ENCODE results near the gene SEZ6L.

Gene SEZ6L

DNA sequence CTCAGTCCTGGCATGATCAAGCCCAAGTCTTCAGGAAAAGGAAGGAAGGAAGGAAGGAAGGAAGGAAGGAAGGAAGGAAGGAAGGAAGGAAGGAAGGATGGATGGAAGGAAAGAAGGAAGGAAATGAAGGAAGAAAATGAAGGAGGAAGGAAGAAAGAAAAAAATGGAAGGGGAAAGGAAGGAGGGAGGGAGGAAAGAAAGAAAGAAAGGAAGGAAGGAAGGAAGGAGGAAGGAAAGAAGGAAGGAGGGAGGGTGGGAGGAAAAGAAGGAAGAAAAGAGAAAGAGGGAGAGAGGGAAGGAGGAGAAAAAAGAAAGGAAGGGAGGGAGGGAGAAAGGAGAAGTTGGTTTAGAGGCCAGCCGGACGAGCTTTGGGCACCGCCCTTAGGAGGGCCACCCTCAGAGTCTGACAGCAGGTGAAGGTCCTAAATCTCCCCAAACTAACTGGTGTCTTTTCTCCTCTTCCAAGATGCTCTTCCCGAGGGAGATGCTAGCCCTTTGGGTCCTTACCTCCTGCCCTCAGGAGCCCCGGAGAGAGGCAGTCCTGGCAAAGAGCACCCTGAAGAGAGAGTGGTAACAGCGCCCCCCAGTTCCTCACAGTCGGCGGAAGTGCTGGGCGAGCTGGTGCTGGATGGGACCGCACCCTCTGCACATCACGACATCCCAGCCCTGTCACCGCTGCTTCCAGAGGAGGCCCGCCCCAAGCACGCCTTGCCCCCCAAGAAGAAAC, 122.8 kb downstream of the SEZ6L start:
- no peaks in the 10 kb centered on the region for H3K4me1 ChIP-seq (ENCODE audit: control insufficient read depth, insufficient read depth, low read length)
- WGBS (ENCODE audit: insufficient coverage, insufficient read length), result no CpG with 5 or more reads among the region's 14 CpGs
- H3K27ac ChIP-seq (ENCODE audit: low read length), result no peak overlapping the region
- H3K9me3 ChIP-seq (ENCODE audit: control insufficient read depth, insufficient read depth, low read length), result no peaks in the 10 kb centered on the region
- no peak overlapping the region for H3K4me3 ChIP-seq (ENCODE audit: low read length)
- no peaks in the 10 kb centered on the region for H3K27me3 ChIP-seq (ENCODE audit: control insufficient read depth, insufficient read depth, low read length)
- no peak for DNase-seq (ENCODE audit: low read depth, low spot score)
- H3K36me3 ChIP-seq (ENCODE audit: control insufficient read depth, insufficient read depth, low read length), result no peaks in the 10 kb centered on the region

DNA sequence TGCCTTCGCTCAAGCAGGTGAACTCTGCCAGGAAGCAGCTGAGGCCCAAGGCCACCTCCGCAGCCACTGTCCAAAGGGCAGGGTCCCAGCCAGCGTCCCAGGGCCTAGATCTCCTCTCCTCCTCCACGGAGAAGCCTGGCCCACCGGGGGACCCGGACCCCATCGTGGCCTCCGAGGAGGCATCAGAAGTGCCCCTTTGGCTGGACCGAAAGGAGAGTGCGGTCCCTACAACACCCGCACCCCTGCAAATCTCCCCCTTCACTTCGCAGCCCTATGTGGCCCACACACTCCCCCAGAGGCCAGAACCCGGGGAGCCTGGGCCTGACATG, 123.4 kb downstream of the SEZ6L start:
- Histone ChIP-seq H3K27ac (ENCODE audit: low read length) (no peak overlapping the region), H3K9me3 (ENCODE audit: control insufficient read depth, insufficient read depth, low read length) (no peaks in the 10 kb centered on the region), H3K4me1 (ENCODE audit: control insufficient read depth, insufficient read depth, low read length) (no peaks in the 10 kb centered on the region), H3K4me3 (ENCODE audit: low read length) (no peak overlapping the region), H3K27me3 (ENCODE audit: control insufficient read depth, insufficient read depth, low read length) (no peaks in the 10 kb centered on the region), H3K36me3 (ENCODE audit: control insufficient read depth, insufficient read depth, low read length) (no peaks in the 10 kb centered on the region)
- DNase-seq (ENCODE audit: low read depth, low spot score), result no peak
- WGBS (ENCODE audit: insufficient coverage, insufficient read length), result no CpG with 5 or more reads among the region's 13 CpGs

GRCh38 chr22:26295563-26296126, 126.4 kb downstream of the SEZ6L start:
- WGBS (ENCODE audit: insufficient coverage, insufficient read length), result no CpG with 5 or more reads among the region's 3 CpGs
- no peak for DNase-seq (ENCODE audit: low read depth, low spot score)
- Histone ChIP-seq H3K27me3 (ENCODE audit: control insufficient read depth, insufficient read depth, low read length) (no peaks in the 10 kb centered on the region), H3K27ac (ENCODE audit: low read length) (no peak overlapping the region), H3K36me3 (ENCODE audit: control insufficient read depth, insufficient read depth, low read length) (no peaks in the 10 kb centered on the region), H3K4me1 (ENCODE audit: control insufficient read depth, insufficient read depth, low read length) (no peaks in the 10 kb centered on the region), H3K9me3 (ENCODE audit: control insufficient read depth, insufficient read depth, low read length) (no peaks in the 10 kb centered on the region), H3K4me3 (ENCODE audit: low read length) (no peak overlapping the region)

GRCh38 chr22:26298605-26299310, 129.5 kb downstream of the SEZ6L start:
- Histone ChIP-seq H3K4me1 (ENCODE audit: control insufficient read depth, insufficient read depth, low read length) (no peaks in the 10 kb centered on the region), H3K27me3 (ENCODE audit: control insufficient read depth, insufficient read depth, low read length) (no peaks in the 10 kb centered on the region), H3K4me3 (ENCODE audit: low read length) (no peak overlapping the region; the same call in 1 of the 2 replicates), H3K36me3 (ENCODE audit: control insufficient read depth, insufficient read depth, low read length) (no peaks in the 10 kb centered on the region), H3K27ac (ENCODE audit: low read length) (no peak overlapping the region), H3K9me3 (ENCODE audit: control insufficient read depth, insufficient read depth, low read length) (no peaks in the 10 kb centered on the region)
- DNase-seq (ENCODE audit: low read depth, low spot score), result no peak
- WGBS (ENCODE audit: insufficient coverage, insufficient read length), result no CpG with 5 or more reads among the region's 9 CpGs

GRCh38 chr22:26302726-26303125, 133.5 kb downstream of the SEZ6L start:
- H3K27me3 ChIP-seq (ENCODE audit: control insufficient read depth, insufficient read depth, low read length), result no peaks in the 10 kb centered on the region
- no peaks in the 10 kb centered on the region for H3K36me3 ChIP-seq (ENCODE audit: control insufficient read depth, insufficient read depth, low read length)
- WGBS (ENCODE audit: insufficient coverage, insufficient read length), result no CpG with 5 or more reads among the region's 4 CpGs
- H3K9me3 ChIP-seq (ENCODE audit: control insufficient read depth, insufficient read depth, low read length), result no peaks in the 10 kb centered on the region
- no peak for DNase-seq (ENCODE audit: low read depth, low spot score)
- no peak overlapping the region for H3K27ac ChIP-seq (ENCODE audit: low read length)
- no peaks in the 10 kb centered on the region for H3K4me1 ChIP-seq (ENCODE audit: control insufficient read depth, insufficient read depth, low read length)
- no peak overlapping the region for H3K4me3 ChIP-seq (ENCODE audit: low read length)

GRCh38 chr22:26303475-26303874, 134.2 kb downstream of the SEZ6L start:
- WGBS (ENCODE audit: insufficient coverage, insufficient read length), result no CpG with 5 or more reads among the region's 4 CpGs
- H3K9me3 ChIP-seq (ENCODE audit: control insufficient read depth, insufficient read depth, low read length), result no peaks in the 10 kb centered on the region
- H3K27me3 ChIP-seq (ENCODE audit: control insufficient read depth, insufficient read depth, low read length), result no peaks in the 10 kb centered on the region
- no peaks in the 10 kb centered on the region for H3K36me3 ChIP-seq (ENCODE audit: control insufficient read depth, insufficient read depth, low read length)
- no peak overlapping the region for H3K27ac ChIP-seq (ENCODE audit: low read length)
- no peak overlapping the region for H3K4me3 ChIP-seq (ENCODE audit: low read length)
- no peak for DNase-seq (ENCODE audit: low read depth, low spot score)
- H3K4me1 ChIP-seq (ENCODE audit: control insufficient read depth, insufficient read depth, low read length), result no peaks in the 10 kb centered on the region

DNA sequence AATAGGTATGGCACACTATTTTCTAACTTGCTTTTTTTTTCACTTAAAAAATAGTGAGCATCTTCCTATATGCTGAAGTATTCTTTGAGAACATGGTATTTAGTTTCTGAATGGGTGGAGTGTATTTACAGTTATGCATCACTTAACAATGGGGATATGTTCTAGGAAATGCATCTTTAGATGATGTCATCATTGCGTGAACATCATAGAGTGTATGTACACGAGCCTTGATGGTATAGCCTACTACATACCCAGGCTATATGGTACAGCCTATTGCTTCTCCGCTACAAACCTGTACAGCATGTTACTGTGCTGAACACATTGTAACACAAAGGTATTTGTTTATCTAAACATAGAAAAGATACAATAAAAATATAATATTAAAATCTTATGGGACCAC, 135.5 kb downstream of the SEZ6L start:
- Histone ChIP-seq H3K4me3 (ENCODE audit: low read length) (no peak overlapping the region), H3K9me3 (ENCODE audit: control insufficient read depth, insufficient read depth, low read length) (no peaks in the 10 kb centered on the region), H3K36me3 (ENCODE audit: control insufficient read depth, insufficient read depth, low read length) (no peaks in the 10 kb centered on the region), H3K27ac (ENCODE audit: low read length) (no peak overlapping the region), H3K4me1 (ENCODE audit: control insufficient read depth, insufficient read depth, low read length) (no peaks in the 10 kb centered on the region), H3K27me3 (ENCODE audit: control insufficient read depth, insufficient read depth, low read length) (no peaks in the 10 kb centered on the region)
- DNase-seq (ENCODE audit: low read depth, low spot score), result no peak
- no CpG with 5 or more reads among the region's 3 CpGs for WGBS (ENCODE audit: insufficient coverage, insufficient read length)

- no CpG with 5 or more reads among the region's 3 CpGs for WGBS (ENCODE audit: insufficient coverage, insufficient read length)
- H3K27me3 ChIP-seq (ENCODE audit: control insufficient read depth, insufficient read depth, low read length), result no peaks in the 10 kb centered on the region
Observed at GRCh38 chr22:26308467-26308866, 139.2 kb downstream of the SEZ6L start.

DNA sequence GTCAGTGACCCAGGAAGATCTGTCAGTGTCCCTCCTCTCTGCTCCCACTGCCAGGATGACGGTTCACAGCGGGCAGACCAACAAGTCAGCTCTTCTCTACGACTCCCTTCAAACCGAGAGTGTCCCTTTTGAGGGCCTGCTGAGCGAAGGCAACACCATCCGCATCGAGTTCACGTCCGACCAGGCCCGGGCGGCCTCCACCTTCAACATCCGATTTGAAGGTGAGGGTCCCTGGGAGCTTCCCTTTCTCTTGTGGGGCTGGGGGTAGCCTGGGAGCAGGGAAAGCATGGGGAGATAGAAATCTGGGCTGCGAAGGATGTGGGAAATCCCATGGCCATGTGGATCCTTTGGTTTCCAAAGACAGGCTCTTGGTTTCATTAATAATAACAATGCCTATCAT, 141.4 kb downstream of the SEZ6L start:
- H3K4me3 ChIP-seq (ENCODE audit: low read length), result no peak overlapping the region
- H3K4me1 ChIP-seq (ENCODE audit: control insufficient read depth, insufficient read depth, low read length), result no peaks in the 10 kb centered on the region
- no CpG with 5 or more reads among the region's 13 CpGs for WGBS (ENCODE audit: insufficient coverage, insufficient read length)
- no peaks in the 10 kb centered on the region for H3K27me3 ChIP-seq (ENCODE audit: control insufficient read depth, insufficient read depth, low read length)
- DNase-seq (ENCODE audit: low read depth, low spot score), result no peak
- no peak overlapping the region for H3K27ac ChIP-seq (ENCODE audit: low read length)
- no peaks in the 10 kb centered on the region for H3K36me3 ChIP-seq (ENCODE audit: control insufficient read depth, insufficient read depth, low read length)
- no peaks in the 10 kb centered on the region for H3K9me3 ChIP-seq (ENCODE audit: control insufficient read depth, insufficient read depth, low read length)

More at GRCh38 chr22:26308467-26308866, 139.2 kb downstream of the SEZ6L start:
- Histone ChIP-seq H3K36me3 (ENCODE audit: control insufficient read depth, insufficient read depth, low read length) (no peaks in the 10 kb centered on the region), H3K4me3 (ENCODE audit: low read length) (no peak overlapping the region), H3K27ac (ENCODE audit: low read length) (no peak overlapping the region), H3K9me3 (ENCODE audit: control insufficient read depth, insufficient read depth, low read length) (no peaks in the 10 kb centered on the region), H3K4me1 (ENCODE audit: control insufficient read depth, insufficient read depth, low read length) (no peaks in the 10 kb centered on the region)
- DNase-seq (ENCODE audit: low read depth, low spot score), result no peak

DNA sequence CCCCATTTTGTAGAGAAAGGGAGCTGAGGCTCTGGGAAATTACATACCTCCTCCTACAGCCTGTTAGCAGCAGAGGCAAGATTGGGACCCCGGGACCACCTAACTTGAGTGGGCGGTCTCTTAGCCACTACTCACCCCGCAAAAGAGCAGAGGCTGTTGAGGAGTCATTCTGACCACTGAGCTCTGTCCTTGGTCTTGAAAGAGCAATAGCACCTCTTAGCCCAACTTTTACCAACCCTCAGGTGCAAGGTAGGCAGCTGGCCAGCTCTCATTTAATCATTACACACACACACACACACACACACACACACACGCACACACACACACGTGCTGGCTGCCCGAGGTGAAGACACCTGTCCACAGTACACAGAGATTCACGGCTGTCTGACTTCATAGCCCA, 144.0 kb downstream of the SEZ6L start:
- no CpG with 5 or more reads among the region's 7 CpGs for WGBS (ENCODE audit: insufficient coverage, insufficient read length)
- Histone ChIP-seq H3K4me3 (ENCODE audit: low read length) (no peak overlapping the region), H3K4me1 (ENCODE audit: control insufficient read depth, insufficient read depth, low read length) (no peaks in the 10 kb centered on the region), H3K27ac (ENCODE audit: low read length) (no peak overlapping the region), H3K27me3 (ENCODE audit: control insufficient read depth, insufficient read depth, low read length) (no peaks in the 10 kb centered on the region), H3K36me3 (ENCODE audit: control insufficient read depth, insufficient read depth, low read length) (no peaks in the 10 kb centered on the region), H3K9me3 (ENCODE audit: control insufficient read depth, insufficient read depth, low read length) (no peaks in the 10 kb centered on the region)
- DNase-seq (ENCODE audit: low read depth, low spot score), result no peak

All from iPS DF 6.9 (cell line).